Stimulated activated CD8-positive, alpha-beta memory T cell treated with anti-CD3 and anti-CD28 coated beads, Interleukin-2, amount 100 ng/mL, for 48 hours (primary cell): ENCODE results near the gene NDUFA5.
A peak's percentile ranks its signal among the peaks of the same experiment; 100 is the strongest.

Source experiments
- DNase-seq, 2 donors: peaks; one replicate each; pipeline ENCODE4 v3.0.0-alpha.2; 2020; ENCODE audit warnings: low read depth in 2 of 2

NDUFA5 gene

GRCh38 chr7:123557398-123558288, at the start of gene NDUFA5:
TSS of gene NDUFA5 (minus strand) at chr7:123557818. CDS start at chr7:123557795, 23 bp downstream.
- peak; percentile 85 to 91 for DNase-seq

GRCh38 chr7:123604739-123605138, 47.1 kb upstream of the NDUFA5 start:
- no peak for DNase-seq

GRCh38 chr7:123602648-123603047, 45.0 kb upstream of the NDUFA5 start:
- no peak for DNase-seq

- DNase-seq: no peak
Observed at GRCh38 chr7:123601530-123601929, 43.9 kb upstream of the NDUFA5 start, which contains the start of gene ASB15. TSS of gene ASB15 (plus strand) at chr7:123601821. CDS start at chr7:123614503, 12,682 bp downstream.

- no peak for DNase-seq
Observed at GRCh38 chr7:123600876-123601275, 43.3 kb upstream of the NDUFA5 start.

- no peak for DNase-seq
Observed at GRCh38 chr7:123599766-123600165, 42.1 kb upstream of the NDUFA5 start.

GRCh38 chr7:123598657-123599056, 41.0 kb upstream of the NDUFA5 start:
- DNase-seq: no peak

- DNase-seq: no peak
Observed at GRCh38 chr7:123594813-123595241, 37.2 kb upstream of the NDUFA5 start.

GRCh38 chr7:123588376-123588775, 30.8 kb upstream of the NDUFA5 start:
- no peak for DNase-seq

GRCh38 chr7:123583821-123584220, 26.2 kb upstream of the NDUFA5 start:
- no peak for DNase-seq

GRCh38 chr7:123581162-123581459, 23.5 kb upstream of the NDUFA5 start:
- DNase-seq: no peak

- no peak for DNase-seq
Observed at GRCh38 chr7:123580406-123581161, 23.0 kb upstream of the NDUFA5 start.

GRCh38 chr7:123579416-123579815, 21.8 kb upstream of the NDUFA5 start:
- no peak for DNase-seq

- no peak for DNase-seq
Observed at GRCh38 chr7:123573896-123574467, 16.4 kb upstream of the NDUFA5 start.

GRCh38 chr7:123573341-123573740, 15.7 kb upstream of the NDUFA5 start:
- no peak for DNase-seq

- no peak for DNase-seq
Observed at GRCh38 chr7:123571684-123572083, 14.1 kb upstream of the NDUFA5 start.

- no peak for DNase-seq
Observed at GRCh38 chr7:123571187-123571586, 13.6 kb upstream of the NDUFA5 start.

GRCh38 chr7:123570390-123571182, 13.0 kb upstream of the NDUFA5 start:
- DNase-seq: no peak

GRCh38 chr7:123569352-123570010, 11.9 kb upstream of the NDUFA5 start:
- no peak for DNase-seq

GRCh38 chr7:123562121-123562520, 4.5 kb upstream of the NDUFA5 start:
- no peak for DNase-seq

- no peak for DNase-seq
Observed at GRCh38 chr7:123558289-123558874, 764 bp upstream of the NDUFA5 start.
